Transverse colon (tissue), 3 donors: ENCODE measurements around the gene TPPP2.

Experiments
- CTCF ChIP-seq, 5 experiments: fragments of 200-600 bp in 3 of 5; fragments of 450-650 bp in 2 of 5; sonication (generic) in 3 of 5; IDR thresholded peaks; 1 replicate in 2 of 5; 2 replicates in 3 of 5; pipeline ENCODE4 v1.5.1; 2016 to 2017; ENCODE audit warnings: antibody characterized with exemption in 5 of 5, inconsistent platforms in 3 of 5, mild to moderate bottlenecking in 2 of 5, moderate library complexity in 1 of 5
- POLR2A ChIP-seq: fragments of 450-650 bp; IDR thresholded peaks from one replicate; pipeline ENCODE4 v1.6.1; 2016; ENCODE audit warnings: antibody characterized with exemption, mild to moderate bottlenecking, moderate library complexity

- no peak for TF ChIP-seq CTCF (IDR thresholded peaks at IDR 0.05)
- no peak for TF ChIP-seq POLR2A
These were observed 3.6 kb upstream of the TPPP2 start for GRCh38 chr14:21026274-21026987.
